Measurements from ENCODE around the gene VHLL. TPM values are rescaled to one million over a fixed set of nuclear protein-coding genes. Genes with fewer than 3 reads are reported as not detected.

Gene VHLL
- total and polyA plus RNA-seq, 2 of the 13 experiments (the other 11 are each of a cell fraction or from before 2014, with no cell fraction given): 0.24 TPM; not detected in 1

- Histone ChIP-seq H3K27me3 (ENCODE audit: control insufficient read depth in 1 of 2, insufficient read depth in 2 of 2, low read length in 2 of 2) (no peaks in the 10 kb centered on the region; a peak in 1 of 5 replicates), H3K36me3 (replicated peaks in 1 of 2; ENCODE audit: control insufficient read depth in 1 of 2, insufficient read depth in 2 of 2, low read length in 2 of 2) (peaks cover 18 to 44% of the 10 kb centered on the region in 2 experiments), H2AFZ (ENCODE audit: low read length) (no peak overlapping the region), H3K79me2 (ENCODE audit: insufficient read depth, low read length) (peaks cover 50% of the 10 kb centered on the region), H3K9ac (ENCODE audit: insufficient read depth, low read depth, low read length) (peak overlapping the region; percentile 96), H3K4me1 (ENCODE audit: insufficient read depth, low read length) (peaks cover 33% of the 10 kb centered on the region), H4K20me1 (ENCODE audit: insufficient read depth, low read length) (peaks cover 14% of the 10 kb centered on the region), H3K4me3 (replicated peaks in 1 of 3; ENCODE audit: insufficient read depth in 1 of 3, low read depth in 2 of 3, low read length in 3 of 3) (peak overlapping the region; percentile 71 to 95 (median 87)), H3K27ac (ENCODE audit: extremely low read length, insufficient read depth, low read length) (peak overlapping the region; percentile 78), H3K9me3 (ENCODE audit: low read length) (no peaks in the 10 kb centered on the region), H3K4me2 (ENCODE audit: low read depth, low read length) (peak overlapping the region; percentile 88)
- BruUV-seq (replicated peaks): no TSS peak
- no peak for FAIRE-seq
- WGBS (ENCODE audit: low lambda C conversion rate): 45% methylated on average over 7 of the region's 8 CpGs
- peak; percentile 4; the same call in 1 of the 3 replicates for ATAC-seq
- POLR2A ChIA-PET: interaction anchor here (0.7 to 7.1 kb wide), 7 partner anchors 9 to 136 kb away, joined by 3 to 115 read pairs (median 9); partner anchors contain the start of genes CCT3, GLMP, PAQR6 and TSACC
- in situ Hi-C loops (cut with HindIII; ENCODE audit: extremely low pct_ligation_motif_present, low pct_unique_long_range_greater_than_20kb) (no loop called here), intact Hi-C loops (cut with micrococcal nuclease; ENCODE audit: unreplicated experiment) (no loop called here)
- DNase-seq (ENCODE audit: low spot score): no peak
- CTCF ChIA-PET (ENCODE audit: low intra/inter-chr PET ratio, low total read pairs): no interaction called here
- TF ChIP-seq POLR2A (IDR thresholded peaks at IDR 0.05; ENCODE audit: insufficient read depth in 1 of 2, low read depth in 2 of 2, low read length in 2 of 2) (0 out of 4 replicates have a peak, but pooled peaks of 1 of the 2 experiments have one; percentile 10), MXD4 (CRISPR knock-in tag; IDR thresholded peaks at IDR 0.05) (peak; percentile 66; the same call in 1 of the 2 replicates), TGIF2 (CRISPR knock-in tag; IDR thresholded peaks at IDR 0.05) (peak; percentile 97), FLYWCH1 (CRISPR knock-in tag; IDR thresholded peaks at IDR 0.05) (no peak), MXI1 (IDR thresholded peaks at IDR 0.05; ENCODE audit: borderline replicate concordance, low read depth, low read length) (peak; percentile 93), SAP130 (CRISPR knock-in tag; IDR thresholded peaks at IDR 0.05; ENCODE audit: low read depth) (peak; percentile 59; the same call in 1 of the 2 replicates), ARID4A (CRISPR knock-in tag; IDR thresholded peaks at IDR 0.05; ENCODE audit: borderline replicate concordance) (peak; percentile 46), ZNF7 (CRISPR knock-in tag; IDR thresholded peaks at IDR 0.05) (no peak), MAX (IDR thresholded peaks at IDR 0.05) (peak; percentile 72), RFXANK (CRISPR knock-in tag; IDR thresholded peaks at IDR 0.05) (no peak), ZNF720 (CRISPR knock-in tag; IDR thresholded peaks at IDR 0.05) (no peak), SIN3A (IDR thresholded peaks at IDR 0.05; ENCODE audit: borderline replicate concordance, low read depth, low read length) (0 out of 2 replicates have a peak, but pooled peaks have one; percentile 15)
- TF ChIP-seq, protein P1, sequence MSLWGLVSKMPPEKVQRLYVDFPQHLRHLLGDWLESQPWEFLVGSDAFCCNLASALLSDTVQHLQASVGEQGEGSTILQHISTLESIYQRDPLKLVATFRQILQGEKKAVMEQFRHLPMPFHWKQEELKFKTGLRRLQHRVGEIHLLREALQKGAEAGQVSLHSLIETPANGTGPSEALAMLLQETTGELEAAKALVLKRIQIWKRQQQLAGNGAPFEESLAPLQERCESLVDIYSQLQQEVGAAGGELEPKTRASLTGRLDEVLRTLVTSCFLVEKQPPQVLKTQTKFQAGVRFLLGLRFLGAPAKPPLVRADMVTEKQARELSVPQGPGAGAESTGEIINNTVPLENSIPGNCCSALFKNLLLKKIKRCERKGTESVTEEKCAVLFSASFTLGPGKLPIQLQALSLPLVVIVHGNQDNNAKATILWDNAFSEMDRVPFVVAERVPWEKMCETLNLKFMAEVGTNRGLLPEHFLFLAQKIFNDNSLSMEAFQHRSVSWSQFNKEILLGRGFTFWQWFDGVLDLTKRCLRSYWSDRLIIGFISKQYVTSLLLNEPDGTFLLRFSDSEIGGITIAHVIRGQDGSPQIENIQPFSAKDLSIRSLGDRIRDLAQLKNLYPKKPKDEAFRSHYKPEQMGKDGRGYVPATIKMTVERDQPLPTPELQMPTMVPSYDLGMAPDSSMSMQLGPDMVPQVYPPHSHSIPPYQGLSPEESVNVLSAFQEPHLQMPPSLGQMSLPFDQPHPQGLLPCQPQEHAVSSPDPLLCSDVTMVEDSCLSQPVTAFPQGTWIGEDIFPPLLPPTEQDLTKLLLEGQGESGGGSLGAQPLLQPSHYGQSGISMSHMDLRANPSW (CRISPR knock-in tag; IDR thresholded peaks at IDR 0.05; ENCODE audit: borderline replicate concordance): no peak
- TF ChIP-seq, protein P2, sequence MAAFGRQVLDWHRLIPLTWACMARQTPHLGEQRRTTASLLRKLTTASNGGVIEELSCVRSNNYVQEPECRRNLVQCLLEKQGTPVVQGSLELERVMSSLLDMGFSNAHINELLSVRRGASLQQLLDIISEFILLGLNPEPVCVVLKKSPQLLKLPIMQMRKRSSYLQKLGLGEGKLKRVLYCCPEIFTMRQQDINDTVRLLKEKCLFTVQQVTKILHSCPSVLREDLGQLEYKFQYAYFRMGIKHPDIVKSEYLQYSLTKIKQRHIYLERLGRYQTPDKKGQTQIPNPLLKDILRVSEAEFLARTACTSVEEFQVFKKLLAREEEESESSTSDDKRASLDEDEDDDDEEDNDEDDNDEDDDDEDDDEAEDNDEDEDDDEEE (CRISPR knock-in tag; IDR thresholded peaks at IDR 0.05): no peak
These were observed 17.8 kb downstream of the VHLL start for GRCh38 chr1:156281281-156281680.
